Left lung (tissue), 10 donors: ENCODE results near the gene ZNRF2. TPM values are rescaled to one million over a fixed set of nuclear protein-coding genes. Genes with fewer than 3 reads are reported as not detected.

Source experiments
- ATAC-seq: fragments of 200-7000 bp; cut with Tn5 transposase; one replicate; pipeline ENCODE4 v1.9.1; 2020; ENCODE audit warnings: moderate library complexity
- DNase-seq, 4 donors: peaks; one replicate each; pipeline ENCODE4 v3.0.0-alpha.2; 2013 to 2020
- H3K27ac ChIP-seq, 2 donors: fragments of 200-600 bp; sonication (generic) in 1 of 2; one replicate each; pipeline versions ENCODE4 v1.5.0 to v1.8.0; 2020 to 2021
- H3K27me3 ChIP-seq, 2 donors: fragments of 200-600 bp; sonication (generic) in 1 of 2; one replicate each; pipeline versions ENCODE4 v1.5.0 to v1.8.0; 2020 to 2021
- H3K36me3 ChIP-seq, 2 donors: fragments of 200-600 bp; sonication (generic) in 1 of 2; one replicate each; pipeline versions ENCODE4 v1.5.0 to v1.8.0; 2020 to 2021
- H3K4me1 ChIP-seq, 2 donors: fragments of 200-600 bp; one replicate each; pipeline ENCODE4 v1.8.0; 2021
- H3K4me3 ChIP-seq, 2 donors: fragments of 200-600 bp; sonication (generic) in 1 of 2; one replicate each; pipeline versions ENCODE4 v1.5.0 to v1.8.0; 2020 to 2021; ENCODE audit warnings: mild to moderate bottlenecking in 1 of 2
- H3K9me3 ChIP-seq, 2 donors: fragments of 200-600 bp; sonication (generic) in 1 of 2; one replicate each; pipeline versions ENCODE4 v1.5.0 to v1.8.0; 2020 to 2021
- intact Hi-C, 2 donors: fragments of 100-400 bp; cut with DNase I; formaldehyde crosslinking; loops; one replicate each; pipeline versions ENCODE4 v1.11.2 to v1.14.2; 2022
- polyA plus RNA-seq, 6 donors: library from polyadenylated mRNA; unstranded; fragments of 120-200 nt; gene quantifications; one replicate each; pipeline ENCODE4 v1.2.1, GENCODE V29; 2013; ENCODE audit not compliant: insufficient read length in 6 of 6
- total RNA-seq, 2 donors: library from RNA; stranded (reverse); fragmentation: NEBNext Ultra II Directional; extraction: Animal tissue kit (Norgen Biotek cat#: 25700); gene quantifications; one replicate each; pipeline ENCODE4 v1.2.1, GENCODE V29; 2021
- TF ChIP-seq, protein P1 (sequence below), 2 donors: fragments of 200-600 bp; sonication (generic) in 1 of 2; IDR thresholded peaks; one replicate each; pipeline versions ENCODE4 v1.5.0 to v1.8.0; 2021; ENCODE audit warnings: antibody characterized with exemption in 2 of 2
- donor health status: DM: no; HTN: yes; CAD: no.
- donor health status: DM: no; HTN: no; CAD: no.

The ZNRF2 gene
- total and polyA plus RNA-seq, 8 donors, result 10.9 to 19.5 (median 12.4) TPM

DNA sequence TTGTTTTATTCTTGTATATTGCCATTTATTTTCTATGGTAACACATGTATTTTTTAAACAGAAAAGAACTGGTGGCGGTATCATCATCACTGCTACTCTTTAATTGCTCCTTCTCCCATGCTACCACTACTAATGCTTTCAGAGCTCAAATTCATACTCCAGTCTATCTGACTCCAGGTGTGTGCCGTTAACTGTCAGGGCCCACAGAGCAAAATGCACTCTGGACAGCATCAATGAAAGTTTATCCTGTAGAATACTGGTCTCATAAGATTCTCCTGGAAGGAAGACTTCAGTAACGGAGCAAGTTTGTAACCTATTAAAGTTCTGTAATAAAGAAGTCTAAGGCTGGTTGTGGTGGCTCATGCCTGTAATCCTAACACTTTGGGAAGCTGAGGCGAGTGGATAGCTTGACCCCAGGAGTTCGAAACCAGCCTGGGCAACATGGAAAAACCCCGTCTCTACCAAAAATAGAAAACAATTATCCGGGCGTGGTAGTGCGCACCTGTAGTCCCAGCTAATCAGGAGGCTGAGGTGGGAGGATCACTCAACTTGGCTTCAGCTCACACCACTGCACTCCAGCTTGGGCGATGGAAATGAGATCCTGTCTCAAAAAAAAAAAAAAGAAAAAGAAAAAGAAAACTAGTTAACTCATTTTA lies 18.4 kb downstream of the ZNRF2 start:
- Histone ChIP-seq H3K27me3 (no peaks in the 10 kb centered on the region), H3K4me3 (no peak overlapping the region), H3K27ac (no peak overlapping the region), H3K36me3 (no peaks in the 10 kb centered on the region), H3K9me3 (no peaks in the 10 kb centered on the region), H3K4me1 (peaks cover 0 to 12% of the 10 kb centered on the region in 2 donors)
- TF ChIP-seq, protein P1, sequence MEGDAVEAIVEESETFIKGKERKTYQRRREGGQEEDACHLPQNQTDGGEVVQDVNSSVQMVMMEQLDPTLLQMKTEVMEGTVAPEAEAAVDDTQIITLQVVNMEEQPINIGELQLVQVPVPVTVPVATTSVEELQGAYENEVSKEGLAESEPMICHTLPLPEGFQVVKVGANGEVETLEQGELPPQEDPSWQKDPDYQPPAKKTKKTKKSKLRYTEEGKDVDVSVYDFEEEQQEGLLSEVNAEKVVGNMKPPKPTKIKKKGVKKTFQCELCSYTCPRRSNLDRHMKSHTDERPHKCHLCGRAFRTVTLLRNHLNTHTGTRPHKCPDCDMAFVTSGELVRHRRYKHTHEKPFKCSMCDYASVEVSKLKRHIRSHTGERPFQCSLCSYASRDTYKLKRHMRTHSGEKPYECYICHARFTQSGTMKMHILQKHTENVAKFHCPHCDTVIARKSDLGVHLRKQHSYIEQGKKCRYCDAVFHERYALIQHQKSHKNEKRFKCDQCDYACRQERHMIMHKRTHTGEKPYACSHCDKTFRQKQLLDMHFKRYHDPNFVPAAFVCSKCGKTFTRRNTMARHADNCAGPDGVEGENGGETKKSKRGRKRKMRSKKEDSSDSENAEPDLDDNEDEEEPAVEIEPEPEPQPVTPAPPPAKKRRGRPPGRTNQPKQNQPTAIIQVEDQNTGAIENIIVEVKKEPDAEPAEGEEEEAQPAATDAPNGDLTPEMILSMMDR (IDR thresholded peaks at IDR 0.05), result no peak
- intact Hi-C loops, result no loop called here
- ATAC-seq, result no peak
- DNase-seq, result no peak

DNA sequence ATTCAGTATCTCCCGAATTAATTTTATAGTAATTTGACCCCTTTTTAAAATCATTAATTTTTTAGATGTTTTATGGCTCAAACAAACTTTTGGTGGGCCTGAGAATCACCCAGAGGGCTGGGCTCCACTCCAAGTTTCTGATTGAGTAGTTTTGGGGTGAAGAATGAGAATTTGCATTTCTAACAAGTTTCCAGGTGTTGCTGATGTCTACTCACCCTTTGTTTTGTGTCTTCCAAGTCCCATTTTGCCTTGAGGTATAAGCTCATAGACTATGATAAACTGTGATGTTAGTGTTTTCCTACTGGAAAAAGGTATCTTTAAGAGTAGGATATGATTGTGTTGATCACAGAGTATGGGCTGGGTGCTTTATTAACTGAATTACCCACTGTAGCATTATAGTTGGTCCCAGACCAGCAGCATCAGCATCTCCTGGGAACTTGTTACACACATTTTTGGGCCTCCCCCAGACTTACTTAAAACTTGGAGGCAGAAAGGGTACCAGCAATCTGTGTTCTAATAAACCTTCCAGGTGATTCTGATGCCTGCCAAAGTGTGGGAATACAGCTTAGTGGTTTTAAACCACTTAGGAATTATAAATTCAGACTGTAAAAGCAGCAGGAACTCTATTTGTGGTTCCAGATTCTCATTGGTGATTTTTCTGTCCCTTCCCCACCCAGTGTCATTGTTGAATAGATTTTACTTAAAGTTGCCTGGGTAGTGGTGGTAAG lies 19.1 kb downstream of the ZNRF2 start:
- Histone ChIP-seq H3K4me3 (no peak overlapping the region), H3K4me1 (peaks cover 0 to 12% of the 10 kb centered on the region in 2 donors), H3K36me3 (no peaks in the 10 kb centered on the region), H3K27ac (no peak overlapping the region), H3K9me3 (no peaks in the 10 kb centered on the region), H3K27me3 (no peaks in the 10 kb centered on the region)
- ATAC-seq, result no peak
- no peak for DNase-seq
- TF ChIP-seq, protein P1 (IDR thresholded peaks at IDR 0.05), result no peak
- intact Hi-C loops, result no loop called here

- H3K4me1 ChIP-seq, result peaks cover 0 to 14% of the 10 kb centered on the region in 2 donors
- H3K4me3 ChIP-seq, result no peak overlapping the region
- DNase-seq, result no peak
- TF ChIP-seq, protein P1 (IDR thresholded peaks at IDR 0.05), result no peak
- intact Hi-C loops, result no loop called here
- no peak overlapping the region for H3K27ac ChIP-seq
- H3K36me3 ChIP-seq, result no peaks in the 10 kb centered on the region
- no peaks in the 10 kb centered on the region for H3K9me3 ChIP-seq
- no peak for ATAC-seq
- no peaks in the 10 kb centered on the region for H3K27me3 ChIP-seq
Observed at GRCh38 chr7:30304177-30304884, 19.9 kb downstream of the ZNRF2 start.

DNA sequence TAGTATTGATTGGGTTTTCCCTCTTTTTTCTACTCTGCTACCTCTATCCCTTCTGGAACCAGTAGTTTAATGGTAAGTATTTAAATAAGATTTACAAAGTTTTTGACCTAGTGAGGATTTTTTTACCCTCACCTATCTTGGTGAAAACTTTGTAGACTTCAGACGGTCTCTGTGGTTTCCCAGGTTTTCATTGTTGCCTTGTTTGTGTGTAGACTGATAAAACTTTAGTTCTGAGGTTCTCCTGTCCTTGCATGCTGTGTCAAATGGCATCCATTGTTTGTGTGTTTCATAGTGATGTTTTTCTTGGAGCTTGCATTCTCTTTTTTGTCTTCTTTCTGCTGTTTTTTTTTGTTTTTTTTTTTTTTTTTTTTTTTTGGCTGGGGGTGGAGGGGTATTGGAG lies 22.6 kb downstream of the ZNRF2 start:
- TF ChIP-seq, protein P1 (IDR thresholded peaks at IDR 0.05), result no peak
- H3K9me3 ChIP-seq, result no peaks in the 10 kb centered on the region
- H3K4me1 ChIP-seq, result peaks cover 0 to 12% of the 10 kb centered on the region in 2 donors
- intact Hi-C loops, result no loop called here
- H3K36me3 ChIP-seq, result no peaks in the 10 kb centered on the region
- DNase-seq (no peak), ATAC-seq (no peak)
- no peak overlapping the region for H3K27ac ChIP-seq
- H3K4me3 ChIP-seq, result no peak overlapping the region
- no peaks in the 10 kb centered on the region for H3K27me3 ChIP-seq

GRCh38 chr7:30308389-30308788 lies 24.0 kb downstream of the ZNRF2 start:
- no peak overlapping the region for H3K4me3 ChIP-seq
- TF ChIP-seq, protein P1 (IDR thresholded peaks at IDR 0.05), result no peak
- DNase-seq, result no peak
- no peak for ATAC-seq
- H3K4me1 ChIP-seq, result peaks cover 0 to 8% of the 10 kb centered on the region in 2 donors
- H3K9me3 ChIP-seq, result no peaks in the 10 kb centered on the region
- no peaks in the 10 kb centered on the region for H3K36me3 ChIP-seq
- intact Hi-C loops, result no loop called here
- no peaks in the 10 kb centered on the region for H3K27me3 ChIP-seq
- H3K27ac ChIP-seq, result no peak overlapping the region
